IMR-90 (cell line): ENCODE data around the gene EVI5.

Source experiments
- CTCF ChIP-seq: conservative IDR thresholded peaks from 2 replicates; pipeline ENCODE4 v1.5.1; 2012; ENCODE audit warnings: mild to moderate bottlenecking, low read depth, low read length, improper control_type of control experiment
- RCOR1 ChIP-seq: IDR thresholded peaks from 2 replicates; pipeline ENCODE4 v1.6.1; 2012; ENCODE audit warnings: mild to moderate bottlenecking, low read length, improper control_type of control experiment; ENCODE audit not compliant: insufficient replicate concordance

GRCh38 chr1:92509619-92510018 lies 275.3 kb downstream of the EVI5 start:
- TF ChIP-seq CTCF (no peak), RCOR1 (no peak)
